ENCODE data around the gene VPS37D.

DNA sequence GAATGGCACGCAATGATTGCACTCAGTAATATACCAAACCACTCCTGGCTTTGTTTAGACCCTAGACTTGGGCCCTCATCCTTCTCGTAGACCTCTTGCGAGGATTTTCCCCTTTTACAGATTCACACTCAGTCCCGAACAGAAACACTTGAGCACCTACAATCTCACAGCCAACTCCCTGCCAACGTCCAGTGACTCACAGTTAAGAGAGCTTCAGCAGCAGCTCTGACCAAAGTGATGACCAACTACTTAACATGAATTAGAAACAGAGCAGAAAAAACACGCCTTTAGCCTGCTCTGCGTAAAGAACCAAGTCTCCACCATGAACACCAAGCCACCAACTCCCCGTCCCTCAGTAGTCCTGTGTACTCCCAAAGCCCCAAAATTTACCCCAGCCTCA lies 13.4 kb downstream of the VPS37D start:
- TF ChIP-seq CEBPB (IDR thresholded peaks at IDR 0.05; ENCODE audit: low read depth, low read length), result no peak
- no peak for TF ChIP-seq SMC3 (IDR thresholded peaks at IDR 0.05; ENCODE audit: low read depth, low read length)
- TF ChIP-seq RAD21 (IDR thresholded peaks at IDR 0.05; ENCODE audit: low read length), result no peak
- TF ChIP-seq CTCF (conservative IDR thresholded peaks at IDR 0.05; ENCODE audit: low read depth, low read length), result no peak
- TF ChIP-seq POLR2A (IDR thresholded peaks at IDR 0.05; ENCODE audit: low read depth, low read length), result no peak
- TF ChIP-seq RCOR1 (IDR thresholded peaks at IDR 0.05; ENCODE audit: insufficient replicate concordance, low read length), result no peak
- no peak for TF ChIP-seq NFE2L2 (IDR thresholded peaks at IDR 0.05; ENCODE audit: low read depth, low read length)
- no peak for TF ChIP-seq MAFK (IDR thresholded peaks at IDR 0.05; ENCODE audit: low read depth, low read length)

All from IMR-90 (cell line).